DND-41 (cell line): ENCODE measurements around the gene MYO16.

Experiments used
- CTCF ChIP-seq: IDR thresholded peaks from 2 replicates; pipeline ENCODE4 v1.5.1; 2012; ENCODE audit warnings: borderline replicate concordance, low read length, moderate library complexity, mild to moderate bottlenecking; ENCODE audit not compliant: poor library complexity, severe bottlenecking; ENCODE audit errors: extremely low read depth
- EZH2 ChIP-seq: IDR thresholded peaks from 3 replicates; pipeline ENCODE4 v1.6.1; 2012; ENCODE audit warnings: borderline replicate concordance, low read depth, mild to moderate bottlenecking, moderate library complexity, low read length, inconsistent platforms; ENCODE audit not compliant: severe bottlenecking

GRCh38 chr13:109204657-109205056 lies 575.2 kb downstream of the MYO16 start:
- no peak for TF ChIP-seq CTCF
- TF ChIP-seq EZH2 = no peak
